Measurements from ENCODE around the gene ERN1. TPM values are rescaled to one million over a fixed set of nuclear protein-coding genes. Genes with fewer than 3 reads are reported as not detected.
"Not testable (repeated sequence)": the region's sequence is repeated elsewhere in the genome, so short reads cannot be mapped to it uniquely, and the experiment has no call there.

ERN1 gene
- total RNA-seq, 1 experiment from 2014 or later, result 27.5 TPM

DNA sequence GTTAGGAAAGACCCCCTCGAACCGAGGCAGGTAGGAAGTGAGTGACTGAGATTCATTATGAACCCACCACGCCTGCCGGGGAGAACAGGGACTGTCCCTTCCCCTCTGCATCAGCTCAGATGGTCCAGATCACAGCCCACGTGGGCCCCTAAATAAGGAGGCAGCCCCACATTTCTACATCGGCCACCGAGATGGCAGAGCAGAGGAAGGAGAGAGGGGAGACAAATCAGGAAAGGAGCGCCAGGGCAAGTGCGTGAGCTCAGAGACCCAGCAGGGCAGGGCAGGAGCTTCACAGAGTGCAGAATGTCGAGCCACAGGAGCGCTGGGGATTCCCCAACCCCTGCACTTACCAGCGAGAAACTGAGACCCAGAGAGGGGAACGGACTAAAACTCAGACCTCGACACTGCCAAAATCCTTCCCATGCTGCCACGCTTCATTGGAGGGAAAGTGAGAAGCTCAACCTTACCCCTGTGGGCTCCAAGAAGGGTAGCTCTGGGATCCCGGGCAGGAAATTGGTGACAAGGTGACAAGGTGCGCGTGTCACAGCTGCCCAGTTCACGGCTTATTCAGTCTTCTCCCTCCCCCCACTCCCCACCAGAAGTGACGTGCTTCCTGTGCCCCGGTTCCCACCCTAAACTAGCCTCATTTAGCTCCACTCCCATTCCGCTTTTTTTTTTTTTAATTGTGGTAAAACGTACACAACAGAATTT, 109.7 kb downstream of the ERN1 start, which contains the start of gene ICAM2:
TSS of gene ICAM2 (minus strand) at position 578 of the 711 bp plus-strand sequence. CDS start 13,942 bp downstream, outside the sequence.
- Histone ChIP-seq H3K4me1 (no peaks in the 10 kb centered on the region), H3K4me3 (ENCODE audit: low read depth, low read length) (peak within 1 kb of the TSS; percentile 4; the same call in 1 of the 2 replicates), H3K27me3 (replicated peaks; ENCODE audit: control insufficient read depth, insufficient read depth, low read length) (no peaks in the 10 kb centered on the region), H3K9me3 (no peaks in the 10 kb centered on the region), H3K36me3 (ENCODE audit: control insufficient read depth, insufficient read depth, low read length) (no peaks in the 10 kb centered on the region)
- Mint-ChIP-seq H3K27ac (ENCODE audit: unreplicated experiment) (no peak within 1 kb of the TSS), H3K27me3 (ENCODE audit: insufficient read depth, unreplicated experiment) (peaks cover 2% of the 10 kb centered on the region), H3K9me3 (ENCODE audit: unreplicated experiment) (no peaks in the 10 kb centered on the region), H3K36me3 (ENCODE audit: insufficient read depth, unreplicated experiment) (peaks cover 10% of the 10 kb centered on the region), H3K4me3 (ENCODE audit: unreplicated experiment) (peak within 1 kb of the TSS; percentile 23), H3K4me1 (ENCODE audit: low read depth, unreplicated experiment) (peaks cover 10% of the 10 kb centered on the region)
- no peak for DNase-seq
- intact Hi-C loops (cut with micrococcal nuclease; ENCODE audit: unreplicated experiment), result no loop called here
- ChIA-PET CTCF (interaction anchor here (0.7 to 2.0 kb wide), 3 partner anchors 9 to 113 kb away, joined by 3 to 13 read pairs (median 7); no protein-coding TSS in a partner anchor), POLR2A (no interaction called here)
- TF ChIP-seq, protein P1, sequence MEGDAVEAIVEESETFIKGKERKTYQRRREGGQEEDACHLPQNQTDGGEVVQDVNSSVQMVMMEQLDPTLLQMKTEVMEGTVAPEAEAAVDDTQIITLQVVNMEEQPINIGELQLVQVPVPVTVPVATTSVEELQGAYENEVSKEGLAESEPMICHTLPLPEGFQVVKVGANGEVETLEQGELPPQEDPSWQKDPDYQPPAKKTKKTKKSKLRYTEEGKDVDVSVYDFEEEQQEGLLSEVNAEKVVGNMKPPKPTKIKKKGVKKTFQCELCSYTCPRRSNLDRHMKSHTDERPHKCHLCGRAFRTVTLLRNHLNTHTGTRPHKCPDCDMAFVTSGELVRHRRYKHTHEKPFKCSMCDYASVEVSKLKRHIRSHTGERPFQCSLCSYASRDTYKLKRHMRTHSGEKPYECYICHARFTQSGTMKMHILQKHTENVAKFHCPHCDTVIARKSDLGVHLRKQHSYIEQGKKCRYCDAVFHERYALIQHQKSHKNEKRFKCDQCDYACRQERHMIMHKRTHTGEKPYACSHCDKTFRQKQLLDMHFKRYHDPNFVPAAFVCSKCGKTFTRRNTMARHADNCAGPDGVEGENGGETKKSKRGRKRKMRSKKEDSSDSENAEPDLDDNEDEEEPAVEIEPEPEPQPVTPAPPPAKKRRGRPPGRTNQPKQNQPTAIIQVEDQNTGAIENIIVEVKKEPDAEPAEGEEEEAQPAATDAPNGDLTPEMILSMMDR (IDR thresholded peaks at IDR 0.05; ENCODE audit: insufficient read depth in 1 of 2, low read depth in 1 of 2, low read length in 1 of 2, severe bottlenecking in 1 of 2, unreplicated experiment in 1 of 2), result no peak
- BruUV-seq (replicated peaks), result no TSS peak

DNA sequence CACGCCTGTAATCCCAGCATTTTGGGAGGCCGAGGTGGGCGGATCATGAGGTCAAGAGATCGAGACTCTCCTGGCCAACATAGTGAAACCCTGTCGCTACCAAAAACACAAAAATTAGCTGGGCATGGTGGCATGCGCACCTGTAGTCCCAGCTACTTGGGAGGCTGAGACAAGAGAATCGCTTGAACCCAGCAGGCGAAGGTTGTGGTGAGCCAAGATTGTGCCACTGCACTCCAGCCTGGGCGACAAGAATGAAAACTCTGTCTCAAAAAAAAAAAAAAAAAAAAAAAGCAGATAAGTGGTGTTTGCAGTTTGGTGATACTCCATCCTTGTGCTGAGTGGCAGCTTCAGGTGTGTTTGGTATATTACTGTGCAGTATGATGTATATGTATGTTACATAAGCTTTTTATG, 110.4 kb downstream of the ERN1 start:
- H3K27me3 ChIP-seq (replicated peaks; ENCODE audit: control insufficient read depth, insufficient read depth, low read length); H3K27ac Mint-ChIP-seq (ENCODE audit: unreplicated experiment); H3K27me3 Mint-ChIP-seq (ENCODE audit: insufficient read depth, unreplicated experiment); H3K4me3 ChIP-seq (ENCODE audit: low read depth, low read length); H3K4me1 Mint-ChIP-seq (ENCODE audit: low read depth, unreplicated experiment); H3K9me3 Mint-ChIP-seq (ENCODE audit: unreplicated experiment); H3K36me3 Mint-ChIP-seq (ENCODE audit: insufficient read depth, unreplicated experiment); H3K36me3 ChIP-seq (ENCODE audit: control insufficient read depth, insufficient read depth, low read length); intact Hi-C loops (cut with micrococcal nuclease; ENCODE audit: unreplicated experiment); POLR2A ChIA-PET; H3K4me3 Mint-ChIP-seq (ENCODE audit: unreplicated experiment); H3K4me1 ChIP-seq; BruUV-seq (replicated peaks); DNase-seq; H3K9me3 ChIP-seq: not testable (repeated sequence)
- CTCF ChIA-PET, result interaction anchor here (0.7 to 2.0 kb wide), 5 partner anchors 9 to 299 kb away, joined by 3 to 13 read pairs (median 7); no protein-coding TSS in a partner anchor

DNA sequence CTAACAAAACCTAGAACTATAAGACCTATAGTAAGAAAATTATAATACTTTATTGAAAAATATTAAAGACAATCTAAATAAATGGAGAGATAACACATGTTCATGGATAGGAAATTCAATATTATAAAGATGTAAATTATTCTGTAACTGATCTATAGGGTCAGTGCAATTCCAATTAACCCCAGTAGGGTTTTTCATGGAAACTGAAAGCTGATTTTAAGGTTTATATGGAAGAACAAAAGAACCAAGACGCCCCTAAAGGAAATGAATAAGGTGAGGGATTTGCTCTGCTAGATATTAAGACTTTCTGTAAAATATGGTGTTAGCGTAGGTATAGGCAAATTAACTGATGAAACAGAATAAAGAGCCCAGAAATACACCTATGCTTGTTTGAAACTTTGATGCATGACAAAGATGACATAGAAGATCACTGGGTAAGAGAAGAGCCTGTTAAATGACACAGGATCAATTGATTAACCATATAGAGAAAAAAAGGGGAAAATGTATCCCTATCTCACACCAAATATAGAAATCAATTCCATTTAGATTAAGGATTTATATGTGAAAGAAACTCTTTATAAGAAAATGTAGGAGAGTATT, 112.5 kb downstream of the ERN1 start:
- no peaks in the 10 kb centered on the region for H3K36me3 Mint-ChIP-seq (ENCODE audit: insufficient read depth, unreplicated experiment)
- Histone ChIP-seq H3K4me3 (ENCODE audit: low read depth, low read length) (no peak overlapping the region), H3K4me1 (no peaks in the 10 kb centered on the region), H3K9me3 (no peaks in the 10 kb centered on the region), H3K36me3 (ENCODE audit: control insufficient read depth, insufficient read depth, low read length) (no peaks in the 10 kb centered on the region), H3K27me3 (replicated peaks; ENCODE audit: control insufficient read depth, insufficient read depth, low read length) (no peaks in the 10 kb centered on the region)
- no peak overlapping the region for H3K27ac Mint-ChIP-seq (ENCODE audit: unreplicated experiment)
- no TSS peak for BruUV-seq (replicated peaks)
- intact Hi-C loops (cut with micrococcal nuclease; ENCODE audit: unreplicated experiment), result no loop called here
- TF ChIP-seq, protein P1 (IDR thresholded peaks at IDR 0.05; ENCODE audit: insufficient read depth in 1 of 2, low read depth in 1 of 2, low read length in 1 of 2, severe bottlenecking in 1 of 2, unreplicated experiment in 1 of 2), result peak in 1 of 2 experiments; percentile 37
- no peaks in the 10 kb centered on the region for H3K9me3 Mint-ChIP-seq (ENCODE audit: unreplicated experiment)
- ChIA-PET CTCF (interaction anchor here (1.0 kb wide), 1 partner anchor 12 kb away, joined by 3 read pairs; no protein-coding TSS in a partner anchor), POLR2A (no interaction called here)
- H3K27me3 Mint-ChIP-seq (ENCODE audit: insufficient read depth, unreplicated experiment), result peaks cover 9% of the 10 kb centered on the region
- no peak overlapping the region for H3K4me3 Mint-ChIP-seq (ENCODE audit: unreplicated experiment)
- no peaks in the 10 kb centered on the region for H3K4me1 Mint-ChIP-seq (ENCODE audit: low read depth, unreplicated experiment)
- no peak for DNase-seq

All from Caco-2 (cell line).